Activated B cell treated with CpG ODN at 0.5 μM for 24 hours (primary cell): ENCODE results near the gene PCDH7. TPM values are rescaled to one million over a fixed set of nuclear protein-coding genes. Genes with fewer than 3 reads are reported as not detected.

ENCODE experiments used
- ATAC-seq: fragments of 200-7000 bp; cut with Tn5 transposase; one replicate; pipeline ENCODE4 v1.10.0; 2021; ENCODE audit warnings: low read depth, mild to moderate bottlenecking, moderate library complexity
- CTCF ChIA-PET: fragments of 350-600 bp; sonication (Branson Sonifier 250); formaldehyde crosslinking; loops from one replicate; lab custom pipeline; 2021; ENCODE audit warnings: antibody characterized with exemption; lab: Charles Lee
- POLR2A ChIA-PET: fragments of 350-600 bp; sonication (Branson Sonifier 250); formaldehyde crosslinking; loops from one replicate; lab custom pipeline; 2021; ENCODE audit warnings: antibody characterized with exemption; lab: Charles Lee
- DNase-seq: peaks from one replicate; pipeline ENCODE4 v3.0.0; 2022
- H3K27ac Mint-ChIP-seq: one replicate; pipeline ENCODE4 v1.8.0; 2020; ENCODE audit warnings: mixed read lengths
- H3K27me3 Mint-ChIP-seq: one replicate; pipeline ENCODE4 v1.8.0; 2021; ENCODE audit warnings: mixed read lengths
- H3K36me3 Mint-ChIP-seq: one replicate; pipeline ENCODE4 v1.8.0; 2021; ENCODE audit warnings: low read depth, mixed read lengths
- H3K4me1 Mint-ChIP-seq: one replicate; pipeline ENCODE4 v1.8.0; 2021; ENCODE audit warnings: mixed read lengths
- H3K4me3 Mint-ChIP-seq: one replicate; pipeline ENCODE4 v1.8.0; 2020; ENCODE audit warnings: mild to moderate bottlenecking, mixed read lengths
- H3K9me3 Mint-ChIP-seq: one replicate; pipeline ENCODE4 v1.8.0; 2020; ENCODE audit warnings: mixed read lengths
- intact Hi-C: fragments of 100-400 bp; cut with micrococcal nuclease; formaldehyde crosslinking; loops from one replicate; pipeline ENCODE4 v1.15.1; 2024
- total RNA-seq: library from RNA; stranded (reverse); gene quantifications from 2 replicates; pipeline ENCODE4 v1.2.3, GENCODE V29; 2022
- TF ChIP-seq, protein P1 (sequence below): fragments of 200-600 bp; IDR thresholded peaks from one replicate; pipeline ENCODE4 v1.8.0; 2022; ENCODE audit warnings: antibody characterized with exemption, mild to moderate bottlenecking

The PCDH7 gene
- total RNA-seq, 1 donor from 2014 or later, result not detected

DNA sequence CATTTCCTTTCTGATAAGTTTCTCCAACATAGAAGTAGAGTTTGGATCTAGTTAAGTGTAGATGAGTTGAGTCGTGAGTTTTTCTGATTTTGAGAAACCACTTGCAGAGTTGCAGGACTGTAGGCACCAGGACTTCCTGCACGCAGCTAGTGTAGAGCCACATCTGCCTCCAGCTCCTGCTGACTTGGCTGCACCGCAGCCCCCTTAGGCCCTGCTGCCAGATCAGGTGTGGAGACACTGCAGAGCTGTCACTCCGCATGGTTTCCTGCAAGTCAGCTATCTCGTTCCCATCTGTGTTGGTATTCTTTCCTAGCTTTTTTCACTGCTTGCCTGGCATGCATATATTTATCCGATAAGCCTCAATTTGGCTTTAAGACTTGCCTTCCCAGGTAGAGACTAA, 48.9 kb downstream of the PCDH7 start:
- Mint-ChIP-seq H3K4me1 (no peaks in the 10 kb centered on the region), H3K27me3 (no peaks in the 10 kb centered on the region), H3K36me3 (no peaks in the 10 kb centered on the region), H3K9me3 (peaks cover 2% of the 10 kb centered on the region), H3K4me3 (no peak overlapping the region), H3K27ac (no peak overlapping the region)
- ChIA-PET CTCF (no interaction called here), POLR2A (no interaction called here)
- intact Hi-C loops, result no loop called here
- ATAC-seq (no peak), DNase-seq (no peak)
- TF ChIP-seq, protein P1, sequence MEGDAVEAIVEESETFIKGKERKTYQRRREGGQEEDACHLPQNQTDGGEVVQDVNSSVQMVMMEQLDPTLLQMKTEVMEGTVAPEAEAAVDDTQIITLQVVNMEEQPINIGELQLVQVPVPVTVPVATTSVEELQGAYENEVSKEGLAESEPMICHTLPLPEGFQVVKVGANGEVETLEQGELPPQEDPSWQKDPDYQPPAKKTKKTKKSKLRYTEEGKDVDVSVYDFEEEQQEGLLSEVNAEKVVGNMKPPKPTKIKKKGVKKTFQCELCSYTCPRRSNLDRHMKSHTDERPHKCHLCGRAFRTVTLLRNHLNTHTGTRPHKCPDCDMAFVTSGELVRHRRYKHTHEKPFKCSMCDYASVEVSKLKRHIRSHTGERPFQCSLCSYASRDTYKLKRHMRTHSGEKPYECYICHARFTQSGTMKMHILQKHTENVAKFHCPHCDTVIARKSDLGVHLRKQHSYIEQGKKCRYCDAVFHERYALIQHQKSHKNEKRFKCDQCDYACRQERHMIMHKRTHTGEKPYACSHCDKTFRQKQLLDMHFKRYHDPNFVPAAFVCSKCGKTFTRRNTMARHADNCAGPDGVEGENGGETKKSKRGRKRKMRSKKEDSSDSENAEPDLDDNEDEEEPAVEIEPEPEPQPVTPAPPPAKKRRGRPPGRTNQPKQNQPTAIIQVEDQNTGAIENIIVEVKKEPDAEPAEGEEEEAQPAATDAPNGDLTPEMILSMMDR, result no peak

DNA sequence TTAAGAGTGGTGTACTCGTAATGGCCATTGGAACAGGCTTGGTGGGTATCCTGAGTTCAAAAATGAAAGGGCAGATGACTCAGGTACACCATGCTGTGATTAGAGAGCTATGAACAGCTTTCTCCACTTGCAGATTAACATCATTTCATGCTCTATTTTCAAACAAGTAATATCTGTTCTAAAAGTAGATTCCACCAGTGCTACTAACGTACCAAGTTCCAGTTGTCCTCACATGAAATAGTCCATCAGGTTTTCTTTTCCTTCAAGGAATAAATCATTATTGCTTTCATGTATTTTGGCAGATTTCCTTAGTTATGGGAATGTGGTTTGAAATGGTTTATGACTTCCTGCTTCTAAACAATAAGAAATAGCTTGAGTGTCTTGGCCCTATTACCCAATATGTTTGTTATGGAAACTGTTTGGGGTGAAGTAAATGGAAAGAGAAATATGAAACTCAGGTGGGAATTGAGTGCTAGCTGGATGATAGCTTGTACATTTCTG, 49.9 kb downstream of the PCDH7 start:
- H3K27ac Mint-ChIP-seq, result no peak overlapping the region

DNA sequence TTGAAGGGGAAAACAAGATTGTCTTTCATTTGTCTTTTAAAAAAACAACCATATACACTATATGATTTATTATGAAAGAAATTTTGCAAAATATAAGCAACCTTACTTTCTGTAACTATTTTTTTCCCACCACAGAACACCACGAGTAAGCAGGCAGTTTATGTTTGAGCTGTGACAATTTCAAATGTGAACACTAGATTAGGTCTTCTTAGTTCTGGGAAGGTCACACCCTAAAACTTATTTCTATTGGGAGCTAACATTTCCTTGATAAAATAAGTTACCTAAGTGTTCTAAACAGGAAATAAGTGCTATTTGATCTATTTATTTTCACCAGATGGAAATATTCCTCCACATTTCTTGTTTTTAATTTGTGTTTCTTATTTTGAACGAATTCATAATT, 50.6 kb downstream of the PCDH7 start:
- Mint-ChIP-seq H3K9me3 (peaks cover 2% of the 10 kb centered on the region), H3K27me3 (no peaks in the 10 kb centered on the region), H3K4me1 (no peaks in the 10 kb centered on the region), H3K36me3 (no peaks in the 10 kb centered on the region), H3K4me3 (no peak overlapping the region), H3K27ac (no peak overlapping the region)
- intact Hi-C loops, result no loop called here
- ChIA-PET CTCF (no interaction called here), POLR2A (no interaction called here)
- no peak for ATAC-seq
- no peak for DNase-seq
- TF ChIP-seq, protein P1, result no peak

More for the DNA sequence above, 49.9 kb downstream of the PCDH7 start:
- no peak for ATAC-seq
- Mint-ChIP-seq H3K27me3 (no peaks in the 10 kb centered on the region), H3K4me1 (no peaks in the 10 kb centered on the region), H3K4me3 (no peak overlapping the region), H3K36me3 (no peaks in the 10 kb centered on the region), H3K9me3 (peaks cover 2% of the 10 kb centered on the region)
- POLR2A ChIA-PET, result no interaction called here
- CTCF ChIA-PET, result no interaction called here
- DNase-seq, result no peak
- TF ChIP-seq, protein P1, result no peak
- intact Hi-C loops, result no loop called here

DNA sequence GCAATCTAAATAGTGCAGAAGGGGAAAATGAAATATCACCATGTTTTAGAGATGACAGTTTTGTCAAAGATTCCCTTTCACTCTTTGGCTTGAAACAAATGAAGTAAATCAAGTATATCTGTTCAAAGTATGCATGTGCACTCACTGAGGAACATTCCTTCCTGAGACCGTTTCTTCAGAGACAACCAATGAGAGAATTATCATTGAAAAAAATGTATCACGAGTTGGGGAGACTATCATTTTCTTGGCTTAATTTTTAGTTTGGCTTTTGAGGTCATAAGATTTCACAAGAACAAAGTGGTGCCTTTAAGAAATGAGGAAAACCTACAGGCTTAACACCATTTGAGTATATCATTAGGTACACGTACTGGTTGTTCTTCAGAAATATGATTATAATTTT, 56.3 kb downstream of the PCDH7 start:
- Mint-ChIP-seq H3K9me3 (no peaks in the 10 kb centered on the region), H3K27ac (no peak overlapping the region), H3K4me3 (no peak overlapping the region), H3K4me1 (no peaks in the 10 kb centered on the region), H3K36me3 (no peaks in the 10 kb centered on the region), H3K27me3 (no peaks in the 10 kb centered on the region)
- POLR2A ChIA-PET, result no interaction called here
- ATAC-seq (no peak), DNase-seq (no peak)
- intact Hi-C loops, result no loop called here
- TF ChIP-seq, protein P1, result no peak
- CTCF ChIA-PET, result no interaction called here

DNA sequence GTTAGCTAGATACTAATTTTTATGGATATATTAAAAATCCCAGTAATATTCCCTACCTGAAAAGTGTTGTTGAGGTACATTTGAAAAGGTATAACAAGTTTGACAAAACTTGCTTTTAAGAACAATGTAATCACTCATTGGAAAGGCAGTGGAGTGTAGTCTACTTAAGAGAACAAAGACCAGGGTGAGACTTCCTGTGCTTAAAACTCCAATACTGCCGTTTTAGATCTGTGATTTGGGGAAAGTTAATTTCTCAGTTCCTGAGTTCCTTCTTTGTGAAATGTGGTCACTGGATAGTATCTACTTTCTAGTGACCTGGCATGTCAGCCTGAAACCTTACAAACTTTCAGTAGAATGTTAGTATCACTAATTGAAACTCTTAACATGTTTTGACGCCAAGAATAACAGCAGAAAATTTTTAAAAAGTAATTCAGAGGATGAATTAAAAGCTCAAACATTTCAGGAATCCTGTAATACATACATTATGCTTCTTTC, 56.8 kb downstream of the PCDH7 start:
- Mint-ChIP-seq H3K9me3 (no peaks in the 10 kb centered on the region), H3K27ac (no peak overlapping the region), H3K27me3 (no peaks in the 10 kb centered on the region), H3K4me3 (no peak overlapping the region), H3K36me3 (no peaks in the 10 kb centered on the region), H3K4me1 (no peaks in the 10 kb centered on the region)
- ATAC-seq, result no peak
- TF ChIP-seq, protein P1, result no peak
- intact Hi-C loops, result no loop called here
- CTCF ChIA-PET, result no interaction called here
- POLR2A ChIA-PET, result no interaction called here
- DNase-seq, result no peak
